GM23338 (cell line): ENCODE measurements around the gene ERCC3. TPM values are rescaled to one million over a fixed set of nuclear protein-coding genes. Genes with fewer than 3 reads are reported as not detected.

Experiments used
- ATAC-seq: fragments of 200-7000 bp; cut with Tn5 transposase; 3 replicates; pipeline ENCODE4 v1.9.1; 2020
- DNase-seq: peaks from one replicate; pipeline ENCODE4 v3.0.0-alpha.2; 2015; ENCODE audit warnings: low spot score
- H2AFZ ChIP-seq: fragments of 200-600 bp; sonication (generic); 2 replicates; pipeline ENCODE4 v1.8.0; 2016; ENCODE audit warnings: antibody characterized with exemption, mild to moderate bottlenecking, moderate library complexity
- H3F3A ChIP-seq: fragments of 200-600 bp; sonication (generic); replicated peaks from 2 replicates; pipeline ENCODE4 v1.8.0; 2017; ENCODE audit warnings: antibody characterized with exemption, mixed run types, low read depth
- H3K27ac ChIP-seq: fragments of 200-600 bp; sonication (generic); 2 replicates; pipeline ENCODE4 v1.6.1; 2016; ENCODE audit warnings: low read depth
- H3K27me3 ChIP-seq: fragments of 200-600 bp; sonication (generic); 2 replicates; pipeline ENCODE4 v1.8.0; 2016; ENCODE audit warnings: mild to moderate bottlenecking, mixed run types, moderate library complexity; ENCODE audit not compliant: insufficient read depth
- H3K36me3 ChIP-seq: fragments of 200-600 bp; sonication (generic); 2 replicates; pipeline ENCODE4 v1.8.0; 2016; ENCODE audit warnings: mild to moderate bottlenecking; ENCODE audit not compliant: insufficient read depth
- H3K4me1 ChIP-seq: fragments of 200-600 bp; sonication (generic); 2 replicates; pipeline ENCODE4 v1.8.0; 2016; ENCODE audit warnings: mild to moderate bottlenecking, moderate library complexity; ENCODE audit not compliant: insufficient read depth
- H3K4me2 ChIP-seq: fragments of 200-600 bp; sonication (generic); 2 replicates; pipeline ENCODE4 v1.7.1; 2017; ENCODE audit warnings: mixed run types
- H3K4me3 ChIP-seq: fragments of 200-600 bp; sonication (generic); 2 replicates; pipeline ENCODE4 v1.6.1; 2016; ENCODE audit warnings: mixed run types
- H3K79me2 ChIP-seq: fragments of 200-600 bp; sonication (generic); replicated peaks from 2 replicates; pipeline ENCODE4 v1.8.0; 2017; ENCODE audit warnings: mild to moderate bottlenecking; ENCODE audit not compliant: insufficient read depth
- H3K9me2 ChIP-seq: fragments of 200-600 bp; sonication (generic); 2 replicates; pipeline ENCODE4 v1.8.0; 2017; ENCODE audit not compliant: insufficient read depth
- H4K20me1 ChIP-seq: fragments of 200-600 bp; sonication (generic); replicated peaks from 2 replicates; pipeline ENCODE4 v1.8.0; 2017; ENCODE audit warnings: mild to moderate bottlenecking; ENCODE audit not compliant: insufficient read depth
- H3K27ac Mint-ChIP-seq: 2 replicates; pipeline ENCODE4 v1.8.0; 2020; ENCODE audit warnings: inconsistent platforms, mild to moderate bottlenecking, moderate library complexity, mixed read lengths
- H3K27me3 Mint-ChIP-seq: 3 replicates; pipeline ENCODE4 v1.8.0; 2022; ENCODE audit warnings: low read depth, mild to moderate bottlenecking, moderate library complexity, mixed read lengths, inconsistent platforms; ENCODE audit not compliant: insufficient read depth, poor library complexity
- H3K36me3 Mint-ChIP-seq: 3 replicates; pipeline ENCODE4 v1.8.0; 2021; ENCODE audit warnings: low read depth, mild to moderate bottlenecking, inconsistent platforms, moderate library complexity, mixed read lengths
- H3K4me1 Mint-ChIP-seq: 3 replicates; pipeline ENCODE4 v1.8.0; 2020; ENCODE audit warnings: mild to moderate bottlenecking, inconsistent platforms, mixed read lengths
- H3K4me3 Mint-ChIP-seq: 3 replicates; pipeline ENCODE4 v1.8.0; 2021; ENCODE audit warnings: moderate library complexity, mild to moderate bottlenecking, inconsistent platforms, mixed read lengths
- H3K9me3 Mint-ChIP-seq: 3 replicates; pipeline ENCODE4 v1.8.0; 2020; ENCODE audit warnings: moderate library complexity, mild to moderate bottlenecking, inconsistent platforms, mixed read lengths
- CREB1 ChIP-seq: fragments of 250-450 bp; sonication (Bioruptor Pico); IDR thresholded peaks from 2 replicates; pipeline ENCODE4 v1.5.0; 2020; ENCODE audit warnings: low read depth, mild to moderate bottlenecking, moderate library complexity
- CTCF ChIP-seq, 2 experiments: fragments of 200-600 bp in 1 of 2; sonication (generic) in 1 of 2; conservative IDR thresholded peaks; 2 replicates each; pipeline versions ENCODE4 v1.5.1 to v1.6.1; 2016 to 2017; ENCODE audit warnings: antibody characterized with exemption in 2 of 2, low read depth in 2 of 2, mild to moderate bottlenecking in 2 of 2, moderate library complexity in 1 of 2
- ETS1 ChIP-seq: IDR thresholded peaks from 2 replicates; pipeline ENCODE4 v1.6.1; 2016; ENCODE audit warnings: antibody characterized with exemption
- EZH2phosphoT487 ChIP-seq: fragments of 200-600 bp; sonication (generic); IDR thresholded peaks from one replicate; pipeline ENCODE4 v1.8.1; 2018; ENCODE audit warnings: antibody characterized with exemption; ENCODE audit not compliant: unreplicated experiment
- STAT1 ChIP-seq: IDR thresholded peaks from one replicate; pipeline ENCODE4 v1.6.1; 2016; ENCODE audit warnings: antibody characterized with exemption; ENCODE audit not compliant: unreplicated experiment
- ZNF114 ChIP-seq: fragments of 250-450 bp; sonication (Bioruptor Pico); IDR thresholded peaks from 2 replicates; pipeline ENCODE4 v1.5.0; 2020; ENCODE audit warnings: mild to moderate bottlenecking, moderate library complexity
- ZNF331 ChIP-seq: fragments of 250-450 bp; sonication (Bioruptor Pico); IDR thresholded peaks from 2 replicates; pipeline ENCODE4 v1.5.0; 2020; ENCODE audit warnings: low read depth, mild to moderate bottlenecking, moderate library complexity
- ZNF462 ChIP-seq: fragments of 250-450 bp; sonication (Bioruptor Pico); IDR thresholded peaks from 2 replicates; pipeline ENCODE4 v1.5.0; 2020; ENCODE audit warnings: mild to moderate bottlenecking, moderate library complexity
- polyA plus RNA-seq: library from polyadenylated mRNA; unstranded; fragments of >200 nt; fragmentation: Nextera tagmentation; extraction: Ambion mirVana; gene quantifications from 2 replicates; pipeline ENCODE4 v1.2.1, GENCODE V29; 2016
- total RNA-seq: library from RNA; depleted of rRNA; stranded (reverse); fragments of >200 nt; shearing (Covaris generic); gene quantifications from 2 replicates; pipeline ENCODE4 v1.2.3, GENCODE V29; 2014

The ERCC3 gene
- total and polyA plus RNA-seq, 2 experiments from 2014 or later = 35.1 to 62.7 TPM

- ATAC-seq = no peak
- Histone ChIP-seq H3K4me1 (no peaks in the 10 kb centered on the region), H3K79me2 (no peaks in the 10 kb centered on the region), H3K36me3 (no peaks in the 10 kb centered on the region), H3F3A (no peaks in the 10 kb centered on the region; the same call in 1 of the 2 replicates), H3K4me2 (no peak overlapping the region), H3K27ac (no peak overlapping the region), H2AFZ (no peak overlapping the region), H3K27me3 (no peaks in the 10 kb centered on the region), H3K9me2 (no peaks in the 10 kb centered on the region), H3K4me3 (no peak overlapping the region), H4K20me1 (no peaks in the 10 kb centered on the region; the same call in 1 of the 2 replicates)
- H3K4me1 Mint-ChIP-seq = no peaks in the 10 kb centered on the region
- H3K27ac Mint-ChIP-seq = no peak overlapping the region
- no peaks in the 10 kb centered on the region for H3K27me3 Mint-ChIP-seq
- no peak for TF ChIP-seq ZNF331 (CRISPR knock-in tag)
- TF ChIP-seq CTCF (conservative IDR thresholded peaks at IDR 0.05; ENCODE audit: low read depth in 2 of 2) = no peak
- no peak for TF ChIP-seq STAT1
- TF ChIP-seq EZH2phosphoT487 = no peak
- TF ChIP-seq ZNF114 (CRISPR knock-in tag) = no peak
- no peak for TF ChIP-seq ZNF462 (CRISPR knock-in tag)
- no peak for TF ChIP-seq ETS1
- no peak for TF ChIP-seq CREB1 (CRISPR knock-in tag)
- DNase-seq = no peak
- H3K36me3 Mint-ChIP-seq = no peaks in the 10 kb centered on the region
- no peak overlapping the region for H3K4me3 Mint-ChIP-seq
- no peaks in the 10 kb centered on the region for H3K9me3 Mint-ChIP-seq
Observed at GRCh38 chr2:127330753-127331152, 36.8 kb upstream of the ERCC3 start.
